22Rv1 (cell line): Measurements from ENCODE around the gene ZNF77.

Experiments
- CTCF ChIP-seq: fragments of 450-650 bp; IDR thresholded peaks from 2 replicates; pipeline ENCODE4 v1.5.1; 2017; ENCODE audit warnings: mild to moderate bottlenecking
- ZFX ChIP-seq: fragments of 450-650 bp; IDR thresholded peaks from 2 replicates; pipeline ENCODE4 v1.6.1; 2017; ENCODE audit warnings: antibody characterized with exemption, borderline replicate concordance

GRCh38 chr19:2912306-2912705 lies 32.5 kb downstream of the ZNF77 start:
- TF ChIP-seq CTCF (no peak), ZFX (no peak)
